Measurements from ENCODE around the gene NPDC1. TPM values are rescaled to one million over a fixed set of nuclear protein-coding genes. Genes with fewer than 3 reads are reported as not detected.
A peak's percentile ranks its signal among the peaks of the same experiment; 100 is the strongest.

Gene NPDC1
- polyA plus RNA-seq, 3 donors = 0.51 to 2.7 TPM; not detected in 1

GRCh38 chr9:137064027-137064879 is 18.3 kb upstream of the NPDC1 start:
- H3K4me3 ChIP-seq (replicated peaks in 1 of 3; ENCODE audit: low read depth in 2 of 3, low read length in 3 of 3) = no peak overlapping the region
- intact Hi-C loops (cut with micrococcal nuclease) = loop anchor here in 1 of 2 donors (10.0 kb wide), 1 partner anchor 279 kb away; no protein-coding TSS in a partner anchor
- peaks cover 0 to 5% of the 10 kb centered on the region in 2 donors for H3K36me3 ChIP-seq (replicated peaks in 1 of 2; ENCODE audit: control insufficient read depth in 1 of 2, insufficient read depth in 2 of 2, low read length in 2 of 2)
- H3K9ac ChIP-seq (ENCODE audit: insufficient read depth, low read length, poor library complexity, severe bottlenecking) = no peak overlapping the region
- H3K4me1 ChIP-seq (ENCODE audit: control insufficient read depth in 1 of 2, insufficient read depth in 2 of 2, low read length in 2 of 2) = peaks cover 18 to 19% of the 10 kb centered on the region in 2 donors
- Mint-ChIP-seq H3K27me3 (ENCODE audit: low read depth in 3 of 3) (peaks cover 14 to 22% (median 14%) of the 10 kb centered on the region in 3 donors), H3K9me3 (no peaks in the 10 kb centered on the region), H3K4me3 (no peak overlapping the region), H3K4me1 (peaks cover 16% of the 10 kb centered on the region), H3K36me3 (peaks cover 6 to 18% of the 10 kb centered on the region in 2 donors), H3K27ac (no peak overlapping the region)
- 57% methylated on average over 54 of the region's 55 CpGs for WGBS (ENCODE audit: insufficient coverage)
- DNase-seq = peak; percentile 48 to 64 (median 57)
- H2AFZ ChIP-seq (ENCODE audit: insufficient read depth, low read depth, low read length, poor library complexity, severe bottlenecking) = no peak overlapping the region
- H3K79me2 ChIP-seq (ENCODE audit: insufficient read depth, low read length) = peaks cover 6% of the 10 kb centered on the region
- no peaks in the 10 kb centered on the region for H4K20me1 ChIP-seq (ENCODE audit: insufficient read depth, low read length)
- H3K27me3 ChIP-seq (ENCODE audit: control insufficient read depth in 2 of 2, insufficient read depth in 2 of 2, low read length in 2 of 2) = peaks cover 0 to under 1% of the 10 kb centered on the region in 2 donors
- TF ChIP-seq CTCF (IDR thresholded peaks at IDR 0.05) = peak; percentile 98
- H3K9me3 ChIP-seq (replicated peaks in 1 of 2; ENCODE audit: control insufficient read depth in 1 of 2, insufficient read depth in 1 of 2, low read length in 2 of 2) = no peaks in the 10 kb centered on the region
- H3K27ac ChIP-seq (ENCODE audit: low read depth in 1 of 2, low read length in 2 of 2) = no peak overlapping the region
- H3K4me2 ChIP-seq (replicated peaks; ENCODE audit: extremely low read depth, low read length, poor library complexity, severe bottlenecking) = no peak overlapping the region

- intact Hi-C loops (cut with micrococcal nuclease) = loop anchor here in 1 of 2 donors (10.0 kb wide), 1 partner anchor 279 kb away; no protein-coding TSS in a partner anchor
Observed at GRCh38 chr9:137063311-137064026, 17.5 kb upstream of the NPDC1 start.

More at GRCh38 chr9:137063311-137064026, 17.5 kb upstream of the NPDC1 start:
- Histone ChIP-seq H3K27ac (ENCODE audit: low read depth in 1 of 2, low read length in 2 of 2) (no peak overlapping the region), H3K9me3 (replicated peaks in 1 of 2; ENCODE audit: control insufficient read depth in 1 of 2, insufficient read depth in 1 of 2, low read length in 2 of 2) (no peaks in the 10 kb centered on the region), H3K4me3 (replicated peaks in 1 of 3; ENCODE audit: low read depth in 2 of 3, low read length in 3 of 3) (no peak overlapping the region), H4K20me1 (ENCODE audit: insufficient read depth, low read length) (no peaks in the 10 kb centered on the region), H3K79me2 (ENCODE audit: insufficient read depth, low read length) (no peaks in the 10 kb centered on the region), H3K9ac (ENCODE audit: insufficient read depth, low read length, poor library complexity, severe bottlenecking) (no peak overlapping the region), H3K36me3 (replicated peaks in 1 of 2; ENCODE audit: control insufficient read depth in 1 of 2, insufficient read depth in 2 of 2, low read length in 2 of 2) (peaks cover 0 to 5% of the 10 kb centered on the region in 2 donors), H3K27me3 (ENCODE audit: control insufficient read depth in 2 of 2, insufficient read depth in 2 of 2, low read length in 2 of 2) (no peaks in the 10 kb centered on the region), H3K4me2 (replicated peaks; ENCODE audit: extremely low read depth, low read length, poor library complexity, severe bottlenecking) (no peak overlapping the region), H3K4me1 (ENCODE audit: control insufficient read depth in 1 of 2, insufficient read depth in 2 of 2, low read length in 2 of 2) (peaks cover 10 to 11% of the 10 kb centered on the region in 2 donors), H2AFZ (ENCODE audit: insufficient read depth, low read depth, low read length, poor library complexity, severe bottlenecking) (no peak overlapping the region)
- Mint-ChIP-seq H3K4me1 (peaks cover 15% of the 10 kb centered on the region), H3K9me3 (no peaks in the 10 kb centered on the region), H3K36me3 (peaks cover 6 to 18% of the 10 kb centered on the region in 2 donors), H3K27me3 (ENCODE audit: low read depth in 3 of 3) (peaks cover 14 to 25% (median 21%) of the 10 kb centered on the region in 3 donors), H3K4me3 (no peak overlapping the region), H3K27ac (no peak overlapping the region)
- TF ChIP-seq CTCF (IDR thresholded peaks at IDR 0.05) = no peak
- DNase-seq = no peak
- WGBS (ENCODE audit: insufficient coverage) = 88% methylated on average over 24 of the region's 26 CpGs

Data from CD14-positive monocyte (primary cell).